ENCODE results near the gene FZD10.

Gene FZD10

DNA sequence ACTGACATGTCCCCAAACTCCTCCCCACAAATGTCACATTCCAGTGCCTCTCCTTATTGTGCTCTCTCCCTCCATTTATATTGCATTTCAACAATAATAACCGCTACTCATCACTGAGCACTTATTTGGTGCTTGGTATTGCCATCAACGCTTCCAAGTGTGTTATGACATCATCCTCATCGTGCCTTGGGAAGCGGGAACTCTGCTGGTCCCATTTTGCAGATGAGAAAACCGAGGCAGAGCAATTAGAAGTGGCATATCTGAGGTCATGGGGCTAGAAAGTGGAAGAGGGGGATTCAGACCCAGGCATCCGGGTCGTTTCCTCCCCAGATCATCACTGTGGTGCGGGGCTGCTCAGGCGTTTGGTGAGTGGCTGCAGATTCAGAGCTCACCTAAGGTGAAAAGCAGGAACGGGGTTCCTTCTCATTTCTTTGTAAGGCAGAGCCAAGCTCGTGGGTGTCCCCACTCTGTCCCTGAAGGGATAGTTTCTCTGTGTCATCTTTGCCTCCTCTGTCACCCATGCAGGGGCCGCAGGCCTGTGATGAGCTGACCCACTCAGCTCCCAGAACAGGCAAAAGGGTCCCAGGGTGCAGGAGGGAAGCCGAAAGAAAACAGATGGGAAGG, 5.5 kb upstream of the FZD10 start:
- POLR2A ChIA-PET: no interaction called here
- CTCF ChIA-PET: no interaction called here
- no peak for DNase-seq (ENCODE audit: low read depth, low spot score)
- TF ChIP-seq, protein P1, sequence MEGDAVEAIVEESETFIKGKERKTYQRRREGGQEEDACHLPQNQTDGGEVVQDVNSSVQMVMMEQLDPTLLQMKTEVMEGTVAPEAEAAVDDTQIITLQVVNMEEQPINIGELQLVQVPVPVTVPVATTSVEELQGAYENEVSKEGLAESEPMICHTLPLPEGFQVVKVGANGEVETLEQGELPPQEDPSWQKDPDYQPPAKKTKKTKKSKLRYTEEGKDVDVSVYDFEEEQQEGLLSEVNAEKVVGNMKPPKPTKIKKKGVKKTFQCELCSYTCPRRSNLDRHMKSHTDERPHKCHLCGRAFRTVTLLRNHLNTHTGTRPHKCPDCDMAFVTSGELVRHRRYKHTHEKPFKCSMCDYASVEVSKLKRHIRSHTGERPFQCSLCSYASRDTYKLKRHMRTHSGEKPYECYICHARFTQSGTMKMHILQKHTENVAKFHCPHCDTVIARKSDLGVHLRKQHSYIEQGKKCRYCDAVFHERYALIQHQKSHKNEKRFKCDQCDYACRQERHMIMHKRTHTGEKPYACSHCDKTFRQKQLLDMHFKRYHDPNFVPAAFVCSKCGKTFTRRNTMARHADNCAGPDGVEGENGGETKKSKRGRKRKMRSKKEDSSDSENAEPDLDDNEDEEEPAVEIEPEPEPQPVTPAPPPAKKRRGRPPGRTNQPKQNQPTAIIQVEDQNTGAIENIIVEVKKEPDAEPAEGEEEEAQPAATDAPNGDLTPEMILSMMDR (IDR thresholded peaks at IDR 0.05; ENCODE audit: insufficient read depth, low read length, missing control alignments): no peak
- H3K4me3 ChIP-seq (ENCODE audit: low read depth, low read length): no peak overlapping the region

DNA sequence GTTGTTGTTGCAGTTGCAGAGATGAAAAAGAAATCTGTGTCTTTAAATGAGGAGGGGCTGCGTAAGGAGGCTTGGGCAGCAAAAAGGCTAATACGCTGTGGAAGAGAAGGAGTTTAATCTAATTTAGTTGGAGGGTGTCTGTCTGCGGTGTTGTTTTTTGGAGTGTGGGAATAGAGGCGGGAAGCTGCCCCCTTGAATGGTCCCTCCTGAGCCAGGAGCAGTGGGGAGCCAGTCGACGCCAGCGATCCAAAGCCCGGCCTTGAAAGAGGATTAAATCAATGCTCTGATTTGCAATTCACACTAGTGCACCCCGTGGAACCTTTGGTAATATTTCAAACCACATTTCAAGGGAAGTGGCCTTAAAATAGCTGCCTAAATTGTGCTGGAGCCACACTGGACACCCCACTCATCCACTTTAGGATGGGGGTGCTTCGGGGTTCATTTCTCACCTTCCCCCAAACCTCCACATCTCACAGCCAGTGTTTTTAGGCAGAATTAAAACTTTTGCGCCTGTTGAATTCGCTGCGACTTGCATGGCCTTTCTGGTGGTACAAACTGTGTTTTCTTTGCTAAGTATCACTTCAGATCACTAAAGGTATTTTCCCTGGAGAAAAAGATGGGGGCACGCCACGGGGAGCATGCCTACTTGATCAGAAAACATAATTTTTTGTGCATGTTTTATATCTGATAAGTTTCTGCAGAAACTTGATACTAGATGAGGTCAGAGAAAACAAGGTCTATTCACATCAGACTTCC, 4.1 kb upstream of the FZD10 start:
- no peak overlapping the region for H3K4me3 ChIP-seq (ENCODE audit: low read depth, low read length)
- DNase-seq (ENCODE audit: low read depth, low spot score): no peak
- TF ChIP-seq, protein P1 (IDR thresholded peaks at IDR 0.05; ENCODE audit: insufficient read depth, low read length, missing control alignments): no peak
- ChIA-PET POLR2A (no interaction called here), CTCF (no interaction called here)

DNA sequence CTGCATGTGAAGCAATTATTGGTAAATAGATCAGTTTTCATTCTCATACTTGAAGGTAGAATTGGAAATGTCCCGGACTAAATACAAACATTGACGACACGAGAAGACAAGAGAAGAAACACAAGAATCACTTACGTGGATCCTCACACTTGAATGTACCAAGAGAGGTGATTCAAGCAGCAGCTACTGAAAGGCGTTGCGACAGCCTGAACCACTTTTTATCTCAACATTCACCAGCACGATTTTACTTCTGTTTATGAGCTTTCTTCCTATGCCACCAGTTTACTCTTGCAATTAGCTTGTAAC, 3.6 kb upstream of the FZD10 start:
- H3K4me3 ChIP-seq (ENCODE audit: low read depth, low read length): no peak overlapping the region
- TF ChIP-seq, protein P1 (IDR thresholded peaks at IDR 0.05; ENCODE audit: insufficient read depth, low read length, missing control alignments): no peak
- DNase-seq (ENCODE audit: low read depth, low spot score): no peak
- POLR2A ChIA-PET: no interaction called here
- CTCF ChIA-PET: no interaction called here

DNA sequence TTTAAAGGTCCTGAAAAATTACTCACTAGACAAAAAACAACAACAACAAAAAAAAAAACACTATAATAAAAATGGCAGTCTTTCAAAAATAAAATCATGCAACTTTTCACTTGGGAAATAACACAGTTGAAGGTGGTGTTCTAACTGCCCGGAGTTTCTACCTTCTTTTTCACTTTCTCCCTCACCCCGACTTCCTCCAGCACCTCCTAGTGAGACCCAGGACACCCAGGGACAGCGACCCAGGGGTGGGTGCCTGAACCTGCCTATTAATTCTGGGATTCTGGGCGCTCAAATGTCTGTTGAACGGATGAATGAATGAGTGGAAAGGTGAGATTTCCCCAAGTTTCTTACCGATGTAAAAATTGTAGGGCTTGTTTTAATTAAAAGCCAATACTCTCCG, 2.0 kb upstream of the FZD10 start:
- CTCF ChIA-PET: no interaction called here

DNA sequence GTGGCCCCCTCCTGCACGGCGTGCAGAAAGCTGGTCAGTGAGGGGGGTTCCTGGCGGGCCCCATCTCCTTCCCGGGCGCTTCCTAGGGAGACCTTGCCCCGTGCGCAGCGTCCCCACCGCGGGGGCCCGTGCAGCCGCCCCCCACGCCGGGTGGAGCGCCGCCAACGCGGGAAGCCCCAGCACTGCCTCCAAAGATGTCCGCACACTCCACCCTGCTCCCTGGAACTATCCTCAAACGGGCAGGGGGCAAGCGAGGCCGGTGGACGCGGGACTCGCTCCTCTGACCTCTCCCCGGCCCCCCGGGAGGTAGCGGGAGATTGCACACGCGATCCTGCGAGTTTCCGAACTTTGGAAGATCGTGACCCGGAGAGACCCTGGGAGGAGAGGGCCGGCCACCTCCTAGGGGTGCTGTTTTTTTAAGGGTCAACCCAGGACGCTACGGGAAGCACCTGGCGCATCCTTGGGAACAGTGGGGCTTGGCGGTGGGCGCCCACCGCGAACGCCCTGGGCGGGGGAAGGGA, 1.5 kb upstream of the FZD10 start:
- ChIA-PET POLR2A (no interaction called here), CTCF (no interaction called here)
- TF ChIP-seq, protein P1 (IDR thresholded peaks at IDR 0.05; ENCODE audit: insufficient read depth, low read length, missing control alignments): no peak
- H3K4me3 ChIP-seq (ENCODE audit: low read depth, low read length): no peak overlapping the region
- DNase-seq (ENCODE audit: low read depth, low spot score): no peak

More for the DNA sequence above, 2.0 kb upstream of the FZD10 start:
- POLR2A ChIA-PET: no interaction called here
- DNase-seq (ENCODE audit: low read depth, low spot score): no peak
- TF ChIP-seq, protein P1 (IDR thresholded peaks at IDR 0.05; ENCODE audit: insufficient read depth, low read length, missing control alignments): no peak
- no peak overlapping the region for H3K4me3 ChIP-seq (ENCODE audit: low read depth, low read length)

DNA sequence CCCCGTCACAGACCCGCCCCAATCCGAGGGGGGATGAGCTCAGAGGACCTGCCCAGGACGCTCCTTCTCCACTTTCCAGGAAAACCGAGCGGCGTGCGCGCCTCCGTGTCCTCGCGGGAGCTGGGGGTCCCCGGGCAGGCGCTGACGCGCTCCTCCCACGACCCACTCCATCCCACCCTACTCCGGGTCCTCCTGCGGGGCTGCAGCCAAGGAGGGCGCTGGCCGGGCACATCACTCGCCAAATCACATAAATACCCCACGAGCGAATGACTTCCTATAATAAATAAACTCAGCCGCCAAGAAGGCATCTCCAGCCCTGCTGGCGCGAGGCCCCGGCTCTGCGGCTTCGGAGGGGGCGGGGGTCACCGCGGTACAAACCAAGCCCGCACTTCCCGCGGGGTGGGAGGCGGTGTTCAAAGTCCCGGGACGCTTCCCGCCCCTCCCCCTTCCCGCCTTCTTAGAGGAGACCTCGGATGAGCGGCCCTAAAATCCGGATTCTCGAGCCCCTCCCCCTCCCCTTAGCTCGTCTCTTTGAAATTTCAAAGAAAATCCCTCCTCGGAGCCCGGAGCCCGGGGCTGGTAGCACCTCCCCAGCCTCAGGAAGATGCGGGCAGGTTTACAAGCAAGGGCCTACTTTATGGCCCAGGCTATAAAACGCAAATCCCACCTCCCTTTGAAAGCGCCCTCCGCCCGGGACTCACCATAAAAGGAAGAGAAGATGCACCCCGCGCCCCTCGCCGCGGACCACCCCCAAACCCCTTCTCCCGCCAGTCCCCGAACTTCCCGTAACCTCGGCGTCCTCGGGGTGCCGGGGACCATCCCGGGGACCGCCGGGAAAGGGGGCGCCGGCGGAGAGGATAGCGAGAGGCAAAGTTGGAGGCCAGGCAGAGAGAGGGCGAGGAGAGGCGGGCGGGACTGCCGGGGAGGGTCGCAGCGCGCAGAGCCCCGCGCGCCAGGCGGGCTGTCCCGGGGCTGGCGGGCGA, 712 bp upstream of the FZD10 start:
- H3K4me3 ChIP-seq (ENCODE audit: low read depth, low read length): no peak overlapping the region
- ChIA-PET POLR2A (no interaction called here), CTCF (no interaction called here)
- TF ChIP-seq, protein P1 (IDR thresholded peaks at IDR 0.05; ENCODE audit: insufficient read depth, low read length, missing control alignments): no peak
- DNase-seq (ENCODE audit: low read depth, low spot score): no peak

All from AG04449 (cell line).